Measurements from ENCODE around the gene PRR12.

GRCh38 chr19:49592486-49593232, 1.7 kb downstream of the PRR12 start:
- TF ChIP-seq POLR2AphosphoS5 (IDR thresholded peaks at IDR 0.05; ENCODE audit: borderline replicate concordance, low read depth, low read length), result no peak
- no peak for TF ChIP-seq EZH2 (IDR thresholded peaks at IDR 0.05)
